ENCODE results near the gene VSIG10L. TPM values are rescaled to one million over a fixed set of nuclear protein-coding genes. Genes with fewer than 3 reads are reported as not detected.

Gene VSIG10L
- total RNA-seq, 4 donors from 2014 or later, result 0.60 to 2.2 (median 1.8) TPM

GRCh38 chr19:51297406-51297805 is 44.5 kb downstream of the VSIG10L start:
- Histone ChIP-seq H3K9me3 (no peaks in the 10 kb centered on the region), H3K27me3 (peaks cover 6% of the 10 kb centered on the region), H3K27ac (no peak overlapping the region), H3K36me3 (no peaks in the 10 kb centered on the region), H3K4me1 (no peaks in the 10 kb centered on the region), H3K4me3 (no peak overlapping the region)
- intact Hi-C loops (cut with DNase I; ENCODE audit: low total_unique reads) (no loop called here), in situ Hi-C loops (cut with MboI; ENCODE audit: low pct_ligation_motif_present in 1 of 4, low pct_unique_long_range_greater_than_20kb in 1 of 4, low sequenced_read_pairs in 3 of 4) (no loop called here)
- WGBS, 2 donors (ENCODE audit: low coverage in 1 of 2), result 45% methylated on average over 5 of the region's 5 CpGs; no CpG with 5 or more reads in 1 of the 2 donors
- DNase-seq, result no peak
- no peak for TF ChIP-seq POLR2A (IDR thresholded peaks at IDR 0.05)
- no peak for TF ChIP-seq EP300 (IDR thresholded peaks at IDR 0.05; ENCODE audit: low read depth)
- TF ChIP-seq CTCF (IDR thresholded peaks at IDR 0.05), result no peak
- no peak for TF ChIP-seq POLR2AphosphoS5 (IDR thresholded peaks at IDR 0.05)

- 0 to 63% methylated on average over 1 to 9 of the region's 9 CpGs for WGBS, 2 donors (ENCODE audit: low coverage in 1 of 2)
- no peak for DNase-seq
- in situ Hi-C loops (cut with MboI; ENCODE audit: low pct_ligation_motif_present in 1 of 4, low pct_unique_long_range_greater_than_20kb in 1 of 4, low sequenced_read_pairs in 3 of 4), result no loop called here
Observed at GRCh38 chr19:51296336-51297093, 45.4 kb downstream of the VSIG10L start.

GRCh38 chr19:51295382-51296126 is 46.4 kb downstream of the VSIG10L start:
- 53 to 57% methylated on average over 7 to 15 of the region's 15 CpGs for WGBS, 2 donors (ENCODE audit: low coverage in 1 of 2)

More at GRCh38 chr19:51296336-51297093, 45.4 kb downstream of the VSIG10L start:
- Histone ChIP-seq H3K27me3 (peaks cover 6% of the 10 kb centered on the region), H3K9me3 (no peaks in the 10 kb centered on the region), H3K36me3 (no peaks in the 10 kb centered on the region), H3K4me1 (no peaks in the 10 kb centered on the region), H3K27ac (no peak overlapping the region), H3K4me3 (no peak overlapping the region)
- TF ChIP-seq POLR2AphosphoS5 (IDR thresholded peaks at IDR 0.05), result no peak
- no peak for TF ChIP-seq CTCF (IDR thresholded peaks at IDR 0.05)
- no peak for TF ChIP-seq POLR2A (IDR thresholded peaks at IDR 0.05)
- no peak for TF ChIP-seq EP300 (IDR thresholded peaks at IDR 0.05; ENCODE audit: low read depth)
- intact Hi-C loops (cut with DNase I; ENCODE audit: low total_unique reads), result no loop called here

More at GRCh38 chr19:51295382-51296126, 46.4 kb downstream of the VSIG10L start:
- H3K4me3 ChIP-seq, result no peak overlapping the region
- no peak overlapping the region for H3K27ac ChIP-seq
- intact Hi-C loops (cut with DNase I; ENCODE audit: low total_unique reads), result no loop called here
- no peak for DNase-seq
- H3K27me3 ChIP-seq, result peaks cover 6% of the 10 kb centered on the region
- H3K9me3 ChIP-seq, result no peaks in the 10 kb centered on the region
- no peaks in the 10 kb centered on the region for H3K4me1 ChIP-seq
- in situ Hi-C loops (cut with MboI; ENCODE audit: low pct_ligation_motif_present in 1 of 4, low pct_unique_long_range_greater_than_20kb in 1 of 4, low sequenced_read_pairs in 3 of 4), result no loop called here
- TF ChIP-seq EP300 (IDR thresholded peaks at IDR 0.05; ENCODE audit: low read depth) (no peak), CTCF (IDR thresholded peaks at IDR 0.05) (no peak), POLR2A (IDR thresholded peaks at IDR 0.05) (no peak), POLR2AphosphoS5 (IDR thresholded peaks at IDR 0.05) (no peak)
- H3K36me3 ChIP-seq, result no peaks in the 10 kb centered on the region

Data from transverse colon (tissue), 4 donors.